CD4-positive, alpha-beta memory T cell (primary cell): ENCODE data around the gene HS3ST1. TPM values are rescaled to one million over a fixed set of nuclear protein-coding genes. Genes with fewer than 3 reads are reported as not detected.

Experiments
- CTCF ChIA-PET: fragments of 350-600 bp; sonication (Branson Sonifier 250); formaldehyde crosslinking; loops from one replicate; lab custom pipeline; 2021; ENCODE audit warnings: inconsistent platforms; ENCODE audit not compliant: partially characterized antibody; lab: Charles Lee
- POLR2A ChIA-PET: fragments of 350-600 bp; sonication (Branson Sonifier 250); formaldehyde crosslinking; loops from one replicate; lab custom pipeline; 2021; ENCODE audit not compliant: partially characterized antibody; lab: Charles Lee
- DNase-seq, 5 donors: peaks; one replicate each; pipeline versions ENCODE4 v3.0.0 to v3.0.0-alpha.2; 2020 to 2022; ENCODE audit warnings: mixed read lengths in 1 of 5
- H3K27ac ChIP-seq: one replicate; pipeline ENCODE4 v1.7.0; 2013; ENCODE audit warnings: low read depth, low read length
- H3K27me3 ChIP-seq: 2 replicates; pipeline ENCODE4 v1.7.0; 2013; ENCODE audit warnings: mild to moderate bottlenecking, low read length, moderate library complexity; ENCODE audit not compliant: insufficient read depth
- H3K36me3 ChIP-seq: 2 replicates; pipeline ENCODE4 v1.7.0; 2013; ENCODE audit warnings: mild to moderate bottlenecking, low read length, moderate library complexity; ENCODE audit not compliant: insufficient read depth
- H3K4me1 ChIP-seq: 2 replicates; pipeline ENCODE4 v1.7.0; 2013; ENCODE audit warnings: mild to moderate bottlenecking, low read length, moderate library complexity; ENCODE audit not compliant: insufficient read depth
- H3K4me3 ChIP-seq, 2 donors: one replicate each; pipeline ENCODE4 v1.7.0; 2013; ENCODE audit warnings: low read length in 2 of 2, mild to moderate bottlenecking in 1 of 2
- H3K9me3 ChIP-seq, 2 donors: one replicate each; pipeline ENCODE4 v1.7.0; 2013; ENCODE audit warnings: low read length in 2 of 2, control low read depth in 1 of 2; ENCODE audit not compliant: control insufficient read depth in 1 of 2
- H3K27ac Mint-ChIP-seq, 7 donors: one replicate each; pipeline ENCODE4 v1.8.0; 2020 to 2021; ENCODE audit warnings: mixed read lengths in 7 of 7, mild to moderate bottlenecking in 6 of 7, inconsistent platforms in 3 of 7, moderate library complexity in 3 of 7
- H3K27me3 Mint-ChIP-seq, 2 donors: one replicate each; pipeline ENCODE4 v1.8.0; 2020 to 2021; ENCODE audit warnings: mixed read lengths in 2 of 2
- H3K36me3 Mint-ChIP-seq, 2 donors: one replicate each; pipeline ENCODE4 v1.8.0; 2020 to 2021; ENCODE audit warnings: mixed read lengths in 2 of 2, inconsistent platforms in 1 of 2, mild to moderate bottlenecking in 1 of 2
- H3K4me1 Mint-ChIP-seq, 4 donors: one replicate each; pipeline ENCODE4 v1.8.0; 2020 to 2021; ENCODE audit warnings: mixed read lengths in 4 of 4, mild to moderate bottlenecking in 1 of 4
- H3K4me3 Mint-ChIP-seq, 8 donors: one replicate each; pipeline ENCODE4 v1.8.0; 2020 to 2021; ENCODE audit warnings: mixed read lengths in 8 of 8, mild to moderate bottlenecking in 7 of 8, moderate library complexity in 6 of 8, inconsistent platforms in 3 of 8
- H3K9me3 Mint-ChIP-seq, 8 donors: one replicate each; pipeline ENCODE4 v1.8.0; 2020 to 2021; ENCODE audit warnings: mixed read lengths in 8 of 8, mild to moderate bottlenecking in 5 of 8, inconsistent platforms in 3 of 8, moderate library complexity in 1 of 8
- intact Hi-C: fragments of 100-400 bp; cut with micrococcal nuclease; formaldehyde crosslinking; loops from one replicate; pipeline ENCODE4 v1.15.1; 2023
- polyA plus RNA-seq, 2 donors: library from polyadenylated mRNA; unstranded; fragments of 300-500 nt; fragmentation: Illumina TruSeq; gene quantifications; one replicate each; pipeline ENCODE4 v1.2.3, GENCODE V29; 2021
- total RNA-seq, 2 experiments: library from RNA; stranded (reverse); gene quantifications; one replicate each; pipeline ENCODE4 v1.2.3, GENCODE V29; 2021

Gene HS3ST1
- total and polyA plus RNA-seq, 4 experiments from 2014 or later = 0.03 to 0.06 TPM; not detected in 2

- ChIA-PET POLR2A (no interaction called here), CTCF (interaction anchor here (0.6 to 1.8 kb wide), 2 partner anchors 15 to 20 kb away, joined by 3 to 5 read pairs; no protein-coding TSS in a partner anchor)
- Mint-ChIP-seq H3K4me3 (no peak overlapping the region), H3K27me3 (peaks cover 2 to 5% of the 10 kb centered on the region in 2 donors), H3K4me1 (no peaks in the 10 kb centered on the region), H3K9me3 (no peaks in the 10 kb centered on the region), H3K27ac (no peak overlapping the region), H3K36me3 (no peaks in the 10 kb centered on the region)
- Histone ChIP-seq H3K9me3 (no peaks in the 10 kb centered on the region), H3K4me1 (no peaks in the 10 kb centered on the region), H3K36me3 (no peaks in the 10 kb centered on the region), H3K27ac (no peak overlapping the region), H3K27me3 (no peaks in the 10 kb centered on the region), H3K4me3 (no peak overlapping the region)
- DNase-seq = no peak
- intact Hi-C loops = no loop called here
These were observed 8.4 kb downstream of the HS3ST1 start for GRCh38 chr4:11420327-11420726.

- no peaks in the 10 kb centered on the region for H3K36me3 Mint-ChIP-seq
- H3K4me1 Mint-ChIP-seq = no peaks in the 10 kb centered on the region
- H3K36me3 ChIP-seq = no peaks in the 10 kb centered on the region
- DNase-seq = no peak
- no peak overlapping the region for H3K4me3 ChIP-seq
- H3K27ac Mint-ChIP-seq = no peak overlapping the region
- H3K9me3 Mint-ChIP-seq = no peaks in the 10 kb centered on the region
- POLR2A ChIA-PET = no interaction called here
- H3K9me3 ChIP-seq = no peaks in the 10 kb centered on the region
- H3K4me1 ChIP-seq = no peaks in the 10 kb centered on the region
- intact Hi-C loops = loop anchor here (2.0 to 10.0 kb wide), 2 partner anchors 206 to 302 kb away; no protein-coding TSS in a partner anchor
- CTCF ChIA-PET = no interaction called here
- H3K27me3 Mint-ChIP-seq = peaks cover 2 to 5% of the 10 kb centered on the region in 2 donors
- no peak overlapping the region for H3K27ac ChIP-seq
- H3K27me3 ChIP-seq = no peaks in the 10 kb centered on the region
- no peak overlapping the region for H3K4me3 Mint-ChIP-seq
These were observed 10.1 kb downstream of the HS3ST1 start for GRCh38 chr4:11418610-11419009.

GRCh38 chr4:11416767-11417113 is 12.0 kb downstream of the HS3ST1 start:
- H3K4me3 Mint-ChIP-seq = no peak overlapping the region
- Histone ChIP-seq H3K4me1 (no peaks in the 10 kb centered on the region), H3K27me3 (no peaks in the 10 kb centered on the region), H3K9me3 (no peaks in the 10 kb centered on the region), H3K4me3 (no peak overlapping the region), H3K36me3 (no peaks in the 10 kb centered on the region), H3K27ac (no peak overlapping the region)
- peaks cover 2 to 5% of the 10 kb centered on the region in 2 donors for H3K27me3 Mint-ChIP-seq
- intact Hi-C loops = loop anchor here (10.0 kb wide), 1 partner anchor 208 kb away; no protein-coding TSS in a partner anchor
- H3K4me1 Mint-ChIP-seq = no peaks in the 10 kb centered on the region
- ChIA-PET CTCF (no interaction called here), POLR2A (no interaction called here)
- no peak overlapping the region for H3K27ac Mint-ChIP-seq
- DNase-seq = no peak
- H3K9me3 Mint-ChIP-seq = no peaks in the 10 kb centered on the region
- no peaks in the 10 kb centered on the region for H3K36me3 Mint-ChIP-seq

GRCh38 chr4:11416071-11416766 is 12.5 kb downstream of the HS3ST1 start:
- ChIA-PET CTCF (no interaction called here), POLR2A (no interaction called here)
- H3K9me3 Mint-ChIP-seq = no peaks in the 10 kb centered on the region
- H3K36me3 Mint-ChIP-seq = no peaks in the 10 kb centered on the region
- Histone ChIP-seq H3K9me3 (no peaks in the 10 kb centered on the region), H3K36me3 (no peaks in the 10 kb centered on the region), H3K27ac (no peak overlapping the region), H3K4me3 (no peak overlapping the region), H3K4me1 (no peaks in the 10 kb centered on the region), H3K27me3 (no peaks in the 10 kb centered on the region)
- no peaks in the 10 kb centered on the region for H3K4me1 Mint-ChIP-seq
- H3K27me3 Mint-ChIP-seq = peaks cover 2 to 5% of the 10 kb centered on the region in 2 donors
- H3K4me3 Mint-ChIP-seq = no peak overlapping the region
- H3K27ac Mint-ChIP-seq = no peak overlapping the region
- intact Hi-C loops = loop anchor here (10.0 kb wide), 1 partner anchor 209 kb away; no protein-coding TSS in a partner anchor
- DNase-seq = no peak

GRCh38 chr4:11415409-11416070 is 13.2 kb downstream of the HS3ST1 start:
- Histone ChIP-seq H3K9me3 (no peaks in the 10 kb centered on the region), H3K36me3 (no peaks in the 10 kb centered on the region), H3K4me1 (no peaks in the 10 kb centered on the region), H3K27ac (no peak overlapping the region), H3K27me3 (no peaks in the 10 kb centered on the region), H3K4me3 (no peak overlapping the region)
- no peaks in the 10 kb centered on the region for H3K36me3 Mint-ChIP-seq
- ChIA-PET POLR2A (no interaction called here), CTCF (interaction anchor here (1.0 kb wide), 1 partner anchor 8 kb away, joined by 6 read pairs; no protein-coding TSS in a partner anchor)
- H3K4me1 Mint-ChIP-seq = no peaks in the 10 kb centered on the region
- intact Hi-C loops = loop anchor here (10.0 kb wide), 1 partner anchor 209 kb away; no protein-coding TSS in a partner anchor
- no peak for DNase-seq
- no peaks in the 10 kb centered on the region for H3K9me3 Mint-ChIP-seq
- H3K4me3 Mint-ChIP-seq = no peak overlapping the region
- H3K27me3 Mint-ChIP-seq = peaks cover 0 to 2% of the 10 kb centered on the region in 2 donors
- no peak overlapping the region for H3K27ac Mint-ChIP-seq

GRCh38 chr4:11412211-11412610 is 16.5 kb downstream of the HS3ST1 start:
- no peak for DNase-seq
- intact Hi-C loops = loop anchor here (10.0 kb wide), 1 partner anchor 213 kb away; no protein-coding TSS in a partner anchor
- no peaks in the 10 kb centered on the region for H3K27me3 Mint-ChIP-seq
- Histone ChIP-seq H3K4me3 (no peak overlapping the region), H3K36me3 (no peaks in the 10 kb centered on the region), H3K4me1 (no peaks in the 10 kb centered on the region), H3K27ac (no peak overlapping the region), H3K27me3 (no peaks in the 10 kb centered on the region), H3K9me3 (no peaks in the 10 kb centered on the region)
- no peak overlapping the region for H3K27ac Mint-ChIP-seq
- ChIA-PET CTCF (no interaction called here), POLR2A (no interaction called here)
- H3K36me3 Mint-ChIP-seq = no peaks in the 10 kb centered on the region
- no peaks in the 10 kb centered on the region for H3K9me3 Mint-ChIP-seq
- H3K4me1 Mint-ChIP-seq = no peaks in the 10 kb centered on the region
- H3K4me3 Mint-ChIP-seq = no peak overlapping the region

GRCh38 chr4:11409632-11410031 is 19.1 kb downstream of the HS3ST1 start:
- Mint-ChIP-seq H3K4me1 (no peaks in the 10 kb centered on the region), H3K36me3 (no peaks in the 10 kb centered on the region), H3K27ac (no peak overlapping the region), H3K27me3 (no peaks in the 10 kb centered on the region), H3K4me3 (no peak overlapping the region), H3K9me3 (no peaks in the 10 kb centered on the region)
- intact Hi-C loops = loop anchor here (10.0 kb wide), 1 partner anchor 215 kb away; no protein-coding TSS in a partner anchor
- ChIA-PET POLR2A (no interaction called here), CTCF (no interaction called here)
- no peaks in the 10 kb centered on the region for H3K4me1 ChIP-seq
- no peaks in the 10 kb centered on the region for H3K36me3 ChIP-seq
- H3K27ac ChIP-seq = no peak overlapping the region
- no peaks in the 10 kb centered on the region for H3K27me3 ChIP-seq
- no peaks in the 10 kb centered on the region for H3K9me3 ChIP-seq
- no peak for DNase-seq
- H3K4me3 ChIP-seq = no peak overlapping the region
